Measurements from ENCODE around the gene MEIS1.

MEIS1 gene

GRCh38 chr2:66495788-66496640 is 61.1 kb downstream of the MEIS1 start (continued):
- peak; percentile 97 for TF ChIP-seq ATF2 (tag by site-specific recombination; IDR thresholded peaks at IDR 0.05; ENCODE audit: low read depth)
- no peak for TF ChIP-seq SCRT1 (tag by site-specific recombination; IDR thresholded peaks at IDR 0.05; ENCODE audit: borderline replicate concordance)
- TF ChIP-seq ZFP69B (tag by site-specific recombination; IDR thresholded peaks at IDR 0.05), result no peak
- TF ChIP-seq OSR2 (tag by site-specific recombination; IDR thresholded peaks at IDR 0.05), result peak; percentile 51
- TF ChIP-seq ZNF335 (tag by site-specific recombination; conservative IDR thresholded peaks at IDR 0.05), result 0 out of 2 replicates have a peak, but pooled peaks have one; percentile 20
- TF ChIP-seq ZNF704 (tag by site-specific recombination; IDR thresholded peaks at IDR 0.05), result no peak
- TF ChIP-seq ZNF133 (tag by site-specific recombination; IDR thresholded peaks at IDR 0.05), result no peak
- TF ChIP-seq PATZ1 (tag by site-specific recombination; IDR thresholded peaks at IDR 0.05), result peak; percentile 47
- TF ChIP-seq SETDB1 (IDR thresholded peaks at IDR 0.05; ENCODE audit: insufficient read length, low read length), result no peak
- TF ChIP-seq SP7 (tag by site-specific recombination; IDR thresholded peaks at IDR 0.05), result peak; percentile 29; the same call in 1 of the 2 replicates
- no peak for TF ChIP-seq ZNF623 (tag by site-specific recombination; IDR thresholded peaks at IDR 0.05)
- 0 out of 2 replicates have a peak, but pooled peaks have one; percentile 32 for TF ChIP-seq PRDM10 (tag by site-specific recombination; IDR thresholded peaks at IDR 0.05)
- TF ChIP-seq ZBTB10 (tag by site-specific recombination; IDR thresholded peaks at IDR 0.05), result no peak; the same call in 1 of the 2 replicates
- TF ChIP-seq CTCF (tag by site-specific recombination; IDR thresholded peaks at IDR 0.05), result peak; percentile 58; the same call in 1 of the 2 replicates
- TF ChIP-seq ZNF157 (tag by site-specific recombination; IDR thresholded peaks at IDR 0.05), result no peak
- TF ChIP-seq ZNF660 (tag by site-specific recombination; IDR thresholded peaks at IDR 0.05), result 0 out of 2 replicates have a peak, but pooled peaks have one; percentile 14
- peak; percentile 64 for TF ChIP-seq ZNF366 (tag by site-specific recombination; conservative IDR thresholded peaks at IDR 0.05)
- TF ChIP-seq ZNF18 (tag by site-specific recombination; IDR thresholded peaks at IDR 0.05), result 0 out of 2 replicates have a peak, but pooled peaks have one; percentile 44
- TF ChIP-seq ZNF585B (tag by site-specific recombination; IDR thresholded peaks at IDR 0.05), result no peak
- peak; percentile 71 for TF ChIP-seq GLIS1 (tag by site-specific recombination; IDR thresholded peaks at IDR 0.05)
- TF ChIP-seq INSM2 (tag by site-specific recombination; IDR thresholded peaks at IDR 0.05), result no peak

Data from HEK293 (cell line).